ENCODE results near the gene PRKCH.

The PRKCH gene

DNA sequence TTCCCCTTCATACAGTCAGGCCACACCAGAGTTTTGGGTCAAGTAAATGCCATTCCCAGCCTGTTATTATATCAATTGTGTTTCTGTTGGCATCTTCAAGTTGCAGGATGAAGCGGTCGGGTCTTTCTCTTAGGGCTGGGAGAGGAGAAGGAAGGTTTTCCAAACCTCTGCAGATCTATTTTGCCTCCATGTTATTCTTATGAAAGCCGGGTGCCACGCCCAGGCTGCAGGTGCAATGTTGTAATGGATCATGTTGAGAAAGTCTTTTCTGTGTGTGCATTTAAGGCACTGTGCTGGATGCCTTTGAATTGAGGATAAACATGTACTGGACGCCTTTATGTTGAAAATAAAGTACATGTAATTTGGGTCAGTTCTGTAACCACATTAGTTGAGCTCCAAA, 209.5 kb downstream of the PRKCH start:
- no peak overlapping the region for H3K4me2 ChIP-seq (ENCODE audit: low read length)
- no peaks in the 10 kb centered on the region for H3K36me3 ChIP-seq (ENCODE audit: control insufficient read depth, insufficient read depth, low read length)
- H3K4me1 ChIP-seq (ENCODE audit: control insufficient read depth, low read depth, low read length): no peaks in the 10 kb centered on the region
- no peak overlapping the region for H4K8ac ChIP-seq (ENCODE audit: low read depth, low read length)
- H3K18ac ChIP-seq (ENCODE audit: low read length): no peak overlapping the region
- no peak overlapping the region for H2BK15ac ChIP-seq (replicated peaks; ENCODE audit: low read depth)
- no peak overlapping the region for H3K4me3 ChIP-seq (ENCODE audit: low read length)
- H2BK120ac ChIP-seq (ENCODE audit: low read depth, low read length): no peak overlapping the region
- no peak overlapping the region for H3K56ac ChIP-seq (ENCODE audit: low read length)
- no peak overlapping the region for H4K5ac ChIP-seq (ENCODE audit: low read length)
- no peaks in the 10 kb centered on the region for H3K79me1 ChIP-seq (ENCODE audit: low read length)
- DNase-seq: no peak
- H3K4ac ChIP-seq (ENCODE audit: low read depth, low read length): no peak overlapping the region
- H3K27me3 ChIP-seq (ENCODE audit: insufficient read depth, low read length, poor library complexity): no peaks in the 10 kb centered on the region
- H3K9ac ChIP-seq (ENCODE audit: low read length): no peak overlapping the region
- WGBS (ENCODE audit: extremely low coverage, insufficient coverage, low lambda C conversion rate): no CpG with 5 or more reads among the region's 5 CpGs
- H3K23ac ChIP-seq (ENCODE audit: low read length): no peak overlapping the region
- H2AK5ac ChIP-seq (ENCODE audit: low read length): no peak overlapping the region
- no peak overlapping the region for H3K27ac ChIP-seq (ENCODE audit: low read depth, low read length)
- H2BK5ac ChIP-seq (ENCODE audit: low read length): no peak overlapping the region
- no peaks in the 10 kb centered on the region for H3K79me2 ChIP-seq (ENCODE audit: control insufficient read depth, insufficient read depth, low read length)

GRCh38 chr14:61531465-61532122, 210.2 kb downstream of the PRKCH start:
- no peaks in the 10 kb centered on the region for H3K79me2 ChIP-seq (ENCODE audit: control insufficient read depth, insufficient read depth, low read length)
- H3K9ac ChIP-seq (ENCODE audit: low read length): no peak overlapping the region
- H3K4ac ChIP-seq (ENCODE audit: low read depth, low read length): no peak overlapping the region
- H3K27me3 ChIP-seq (ENCODE audit: insufficient read depth, low read length, poor library complexity): no peaks in the 10 kb centered on the region
- H2BK5ac ChIP-seq (ENCODE audit: low read length): no peak overlapping the region
- DNase-seq: no peak
- no peak overlapping the region for H2AK5ac ChIP-seq (ENCODE audit: low read length)
- no peak overlapping the region for H3K4me2 ChIP-seq (ENCODE audit: low read length)
- no peaks in the 10 kb centered on the region for H3K4me1 ChIP-seq (ENCODE audit: control insufficient read depth, low read depth, low read length)
- H3K36me3 ChIP-seq (ENCODE audit: control insufficient read depth, insufficient read depth, low read length): no peaks in the 10 kb centered on the region
- WGBS (ENCODE audit: extremely low coverage, insufficient coverage, low lambda C conversion rate): no CpG with 5 or more reads among the region's 5 CpGs
- no peak overlapping the region for H3K27ac ChIP-seq (ENCODE audit: low read depth, low read length)
- no peak overlapping the region for H3K4me3 ChIP-seq (ENCODE audit: low read length)
- no peak overlapping the region for H4K8ac ChIP-seq (ENCODE audit: low read depth, low read length)
- no peak overlapping the region for H2BK120ac ChIP-seq (ENCODE audit: low read depth, low read length)
- H3K23ac ChIP-seq (ENCODE audit: low read length): no peak overlapping the region
- no peak overlapping the region for H4K5ac ChIP-seq (ENCODE audit: low read length)
- H3K18ac ChIP-seq (ENCODE audit: low read length): no peak overlapping the region
- H2BK15ac ChIP-seq (replicated peaks; ENCODE audit: low read depth): no peak overlapping the region
- no peaks in the 10 kb centered on the region for H3K79me1 ChIP-seq (ENCODE audit: low read length)
- H3K56ac ChIP-seq (ENCODE audit: low read length): no peak overlapping the region

DNA sequence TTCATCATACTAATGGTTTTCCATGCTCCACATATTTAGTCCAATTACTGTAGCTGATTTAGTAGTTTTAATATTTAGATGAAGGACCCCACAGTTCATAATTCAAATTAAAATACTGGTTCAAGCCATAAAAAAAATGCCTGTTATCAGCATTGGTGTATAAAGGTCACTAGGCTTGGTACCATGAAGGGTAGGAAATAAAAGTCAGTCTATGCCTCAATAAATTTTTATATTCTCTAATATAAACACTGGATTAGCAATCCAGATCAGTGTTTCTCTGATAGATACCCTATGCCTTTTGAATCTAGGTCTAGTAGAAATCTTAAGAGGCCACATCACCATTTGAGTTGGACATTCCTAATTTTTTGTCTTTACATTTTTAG, 210.7 kb downstream of the PRKCH start:
- Histone ChIP-seq H3K79me2 (ENCODE audit: control insufficient read depth, insufficient read depth, low read length) (no peaks in the 10 kb centered on the region), H3K9ac (ENCODE audit: low read length) (no peak overlapping the region), H3K18ac (ENCODE audit: low read length) (no peak overlapping the region), H3K4me3 (ENCODE audit: low read length) (no peak overlapping the region), H3K4ac (ENCODE audit: low read depth, low read length) (no peak overlapping the region), H2BK15ac (replicated peaks; ENCODE audit: low read depth) (no peak overlapping the region), H3K79me1 (ENCODE audit: low read length) (no peaks in the 10 kb centered on the region), H2BK120ac (ENCODE audit: low read depth, low read length) (no peak overlapping the region), H3K56ac (ENCODE audit: low read length) (no peak overlapping the region), H4K8ac (ENCODE audit: low read depth, low read length) (no peak overlapping the region), H2BK5ac (ENCODE audit: low read length) (no peak overlapping the region), H3K4me2 (ENCODE audit: low read length) (no peak overlapping the region), H2AK5ac (ENCODE audit: low read length) (no peak overlapping the region), H3K27me3 (ENCODE audit: insufficient read depth, low read length, poor library complexity) (no peaks in the 10 kb centered on the region), H3K36me3 (ENCODE audit: control insufficient read depth, insufficient read depth, low read length) (no peaks in the 10 kb centered on the region), H3K27ac (ENCODE audit: low read depth, low read length) (no peak overlapping the region), H3K23ac (ENCODE audit: low read length) (no peak overlapping the region), H3K4me1 (ENCODE audit: control insufficient read depth, low read depth, low read length) (no peaks in the 10 kb centered on the region), H4K5ac (ENCODE audit: low read length) (no peak overlapping the region)
- no peak for DNase-seq

DNA sequence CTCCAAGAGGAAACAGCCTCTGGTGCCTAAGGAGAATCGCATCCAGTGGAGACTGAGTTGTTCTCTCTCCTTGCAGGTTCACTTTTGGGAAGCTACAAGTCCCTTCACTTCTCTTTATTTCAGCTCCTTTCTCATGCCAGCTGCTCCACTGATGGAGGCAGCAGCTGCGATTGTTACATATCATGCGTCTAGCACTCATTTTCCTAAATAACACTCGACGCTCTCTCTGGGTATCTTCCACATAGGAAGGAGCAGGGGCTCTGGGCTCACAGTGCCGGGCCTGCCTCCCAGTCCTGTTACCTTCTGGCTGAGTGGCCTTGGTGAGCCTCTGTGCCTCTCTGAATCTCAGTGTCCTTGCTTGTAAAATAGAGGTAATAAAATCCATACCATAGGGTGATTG, 211.4 kb downstream of the PRKCH start:
- no peak overlapping the region for H4K5ac ChIP-seq (ENCODE audit: low read length)
- DNase-seq: no peak
- peaks cover 2% of the 10 kb centered on the region for H3K4me1 ChIP-seq (ENCODE audit: control insufficient read depth, low read depth, low read length)
- H2BK5ac ChIP-seq (ENCODE audit: low read length): no peak overlapping the region
- H3K79me2 ChIP-seq (ENCODE audit: control insufficient read depth, insufficient read depth, low read length): no peaks in the 10 kb centered on the region
- H2BK120ac ChIP-seq (ENCODE audit: low read depth, low read length): no peak overlapping the region
- H3K4ac ChIP-seq (ENCODE audit: low read depth, low read length): no peak overlapping the region
- no peaks in the 10 kb centered on the region for H3K27me3 ChIP-seq (ENCODE audit: insufficient read depth, low read length, poor library complexity)
- H3K27ac ChIP-seq (ENCODE audit: low read depth, low read length): no peak overlapping the region
- no peak overlapping the region for H4K8ac ChIP-seq (ENCODE audit: low read depth, low read length)
- no peaks in the 10 kb centered on the region for H3K79me1 ChIP-seq (ENCODE audit: low read length)
- no peak overlapping the region for H3K4me3 ChIP-seq (ENCODE audit: low read length)
- H3K4me2 ChIP-seq (ENCODE audit: low read length): no peak overlapping the region
- H2AK5ac ChIP-seq (ENCODE audit: low read length): no peak overlapping the region
- no peak overlapping the region for H3K9ac ChIP-seq (ENCODE audit: low read length)
- WGBS (ENCODE audit: extremely low coverage, insufficient coverage, low lambda C conversion rate): no CpG with 5 or more reads among the region's 6 CpGs
- H3K36me3 ChIP-seq (ENCODE audit: control insufficient read depth, insufficient read depth, low read length): no peaks in the 10 kb centered on the region
- no peak overlapping the region for H3K18ac ChIP-seq (ENCODE audit: low read length)
- no peak overlapping the region for H3K23ac ChIP-seq (ENCODE audit: low read length)
- H2BK15ac ChIP-seq (replicated peaks; ENCODE audit: low read depth): no peak overlapping the region
- no peak overlapping the region for H3K56ac ChIP-seq (ENCODE audit: low read length)

- no peak overlapping the region for H2BK120ac ChIP-seq (ENCODE audit: low read depth, low read length)
- H3K79me1 ChIP-seq (ENCODE audit: low read length): no peaks in the 10 kb centered on the region
- no peak overlapping the region for H2BK15ac ChIP-seq (replicated peaks; ENCODE audit: low read depth)
- no peak overlapping the region for H3K23ac ChIP-seq (ENCODE audit: low read length)
- H4K5ac ChIP-seq (ENCODE audit: low read length): no peak overlapping the region
- H3K4me3 ChIP-seq (ENCODE audit: low read length): no peak overlapping the region
- H3K4me2 ChIP-seq (ENCODE audit: low read length): no peak overlapping the region
- no peak overlapping the region for H3K4ac ChIP-seq (ENCODE audit: low read depth, low read length)
- H3K27me3 ChIP-seq (ENCODE audit: insufficient read depth, low read length, poor library complexity): no peaks in the 10 kb centered on the region
- H3K79me2 ChIP-seq (ENCODE audit: control insufficient read depth, insufficient read depth, low read length): no peaks in the 10 kb centered on the region
- no peak overlapping the region for H2BK5ac ChIP-seq (ENCODE audit: low read length)
- no peak overlapping the region for H3K56ac ChIP-seq (ENCODE audit: low read length)
- H3K4me1 ChIP-seq (ENCODE audit: control insufficient read depth, low read depth, low read length): peaks cover 2% of the 10 kb centered on the region
- no peak overlapping the region for H3K18ac ChIP-seq (ENCODE audit: low read length)
- DNase-seq: no peak
- H4K8ac ChIP-seq (ENCODE audit: low read depth, low read length): no peak overlapping the region
- no peaks in the 10 kb centered on the region for H3K36me3 ChIP-seq (ENCODE audit: control insufficient read depth, insufficient read depth, low read length)
- H3K27ac ChIP-seq (ENCODE audit: low read depth, low read length): no peak overlapping the region
- no peak overlapping the region for H3K9ac ChIP-seq (ENCODE audit: low read length)
- no peak overlapping the region for H2AK5ac ChIP-seq (ENCODE audit: low read length)
- no CpG with 5 or more reads among the region's 4 CpGs for WGBS (ENCODE audit: extremely low coverage, insufficient coverage, low lambda C conversion rate)
Measured at GRCh38 chr14:61533513-61534255, 212.3 kb downstream of the PRKCH start.

GRCh38 chr14:61535032-61535431, 213.7 kb downstream of the PRKCH start:
- Histone ChIP-seq H3K23ac (ENCODE audit: low read length) (no peak overlapping the region), H3K27ac (ENCODE audit: low read depth, low read length) (no peak overlapping the region), H3K4me3 (ENCODE audit: low read length) (no peak overlapping the region), H3K56ac (ENCODE audit: low read length) (no peak overlapping the region), H3K36me3 (ENCODE audit: control insufficient read depth, insufficient read depth, low read length) (no peaks in the 10 kb centered on the region), H4K8ac (ENCODE audit: low read depth, low read length) (no peak overlapping the region), H3K27me3 (ENCODE audit: insufficient read depth, low read length, poor library complexity) (no peaks in the 10 kb centered on the region), H4K5ac (ENCODE audit: low read length) (no peak overlapping the region), H3K4me2 (ENCODE audit: low read length) (no peak overlapping the region), H3K4ac (ENCODE audit: low read depth, low read length) (no peak overlapping the region), H3K4me1 (ENCODE audit: control insufficient read depth, low read depth, low read length) (peaks cover 2% of the 10 kb centered on the region), H3K79me2 (ENCODE audit: control insufficient read depth, insufficient read depth, low read length) (no peaks in the 10 kb centered on the region), H2BK120ac (ENCODE audit: low read depth, low read length) (no peak overlapping the region), H3K18ac (ENCODE audit: low read length) (no peak overlapping the region), H3K79me1 (ENCODE audit: low read length) (no peaks in the 10 kb centered on the region), H2BK5ac (ENCODE audit: low read length) (no peak overlapping the region), H3K9ac (ENCODE audit: low read length) (no peak overlapping the region), H2BK15ac (replicated peaks; ENCODE audit: low read depth) (no peak overlapping the region), H2AK5ac (ENCODE audit: low read length) (no peak overlapping the region)
- WGBS (ENCODE audit: extremely low coverage, insufficient coverage, low lambda C conversion rate): no CpG with 5 or more reads among the region's 1 CpG
- DNase-seq: no peak
